Endothelial cell of umbilical vein (primary cell): ENCODE data around the gene NDUFA8. TPM values are rescaled to one million over a fixed set of nuclear protein-coding genes. Genes with fewer than 3 reads are reported as not detected.

Experiments
- BruUV-seq: library from RNA; stranded (reverse); fragments of 400-500 nt; replicated peaks from 2 replicates; lab custom pipeline; 2021; lab: Mats Ljungman, UMichigan
- CTCF ChIA-PET: fragments of 300-600, 350-600 bp; sonication (Branson Sonifier 250); formaldehyde crosslinking; loops from one replicate; lab custom pipeline; 2021; ENCODE audit warnings: antibody characterized with exemption, inconsistent platforms; lab: Charles Lee
- POLR2A ChIA-PET: fragments of 300-600, 350-600 bp; sonication (Branson Sonifier 250); formaldehyde crosslinking; loops from one replicate; lab custom pipeline; 2021; ENCODE audit warnings: antibody characterized with exemption, inconsistent platforms; lab: Charles Lee
- DNase-seq: peaks from one replicate; pipeline ENCODE4 v3.0.0-alpha.2; 2011; ENCODE audit warnings: low read depth, low spot score
- FAIRE-seq: peaks from 2 replicates; lab custom pipeline; 2011; peaks lifted over from hg19 to GRCh38; lab: Jason Lieb, UNC
- H2AFZ ChIP-seq: 2 replicates; pipeline ENCODE4 v1.6.0; 2012; ENCODE audit warnings: low read depth, low read length, control low read depth, inconsistent platforms
- H3K27ac ChIP-seq: 2 replicates; pipeline ENCODE4 v1.5.1; 2011; ENCODE audit warnings: low read depth, mild to moderate bottlenecking, control low read depth, low read length, moderate library complexity; ENCODE audit not compliant: insufficient read depth
- H3K27me3 ChIP-seq, 2 experiments: 2 replicates each; pipeline versions ENCODE4 v1.6.0 to v1.6.1; 2011; ENCODE audit warnings: low read length in 2 of 2, mixed read lengths in 1 of 2; ENCODE audit not compliant: control insufficient read depth in 2 of 2, insufficient read depth in 2 of 2
- H3K36me3 ChIP-seq, 2 experiments: 2 replicates in 1 of 2; 3 replicates in 1 of 2; pipeline ENCODE4 v1.5.1; 2011; ENCODE audit warnings: low read length in 2 of 2, mild to moderate bottlenecking in 1 of 2, moderate library complexity in 1 of 2; ENCODE audit not compliant: control insufficient read depth in 2 of 2, insufficient read depth in 2 of 2; ENCODE audit errors: extremely low read depth in 1 of 2
- H3K4me1 ChIP-seq: 3 replicates; pipeline ENCODE4 v1.5.1; 2011; ENCODE audit warnings: mild to moderate bottlenecking, low read length; ENCODE audit not compliant: control insufficient read depth, insufficient read depth; ENCODE audit errors: extremely low read depth
- H3K4me2 ChIP-seq: 2 replicates; pipeline ENCODE4 v1.6.1; 2011; ENCODE audit warnings: low read length, control low read depth, mixed read lengths; ENCODE audit not compliant: insufficient read depth
- H3K4me3 ChIP-seq, 3 experiments: fragments of 200-600 bp in 1 of 3; sonication (generic), shearing (Covaris generic) in 1 of 3; replicated peaks in 1 of 3; 2 replicates each; pipeline ENCODE4 v1.5.1; 2011 to 2016; ENCODE audit warnings: control low read depth in 3 of 3, low read length in 3 of 3, mild to moderate bottlenecking in 2 of 3, inconsistent platforms in 1 of 3, low read depth in 1 of 3, moderate library complexity in 1 of 3; ENCODE audit not compliant: insufficient read depth in 1 of 3
- H3K79me2 ChIP-seq: 2 replicates; pipeline ENCODE4 v1.6.0; 2012; ENCODE audit warnings: low read length, inconsistent platforms; ENCODE audit not compliant: control insufficient read depth, insufficient read depth
- H3K9ac ChIP-seq: replicated peaks from 2 replicates; pipeline ENCODE3; 2011; ENCODE audit warnings: low read length, control low read depth; ENCODE audit not compliant: insufficient read depth; ENCODE audit errors: extremely low read depth
- H3K9me1 ChIP-seq: replicated peaks from 3 replicates; pipeline ENCODE4 v1.6.0; 2011; ENCODE audit warnings: mild to moderate bottlenecking, low read length; ENCODE audit not compliant: control insufficient read depth, insufficient read depth; ENCODE audit errors: extremely low read depth
- H3K9me3 ChIP-seq: replicated peaks from 2 replicates; pipeline ENCODE4 v1.5.1; 2012; ENCODE audit warnings: low read length, inconsistent platforms; ENCODE audit not compliant: control insufficient read depth, insufficient read depth
- H4K20me1 ChIP-seq: replicated peaks from 2 replicates; pipeline ENCODE3; 2011; ENCODE audit warnings: mild to moderate bottlenecking, low read length; ENCODE audit not compliant: control insufficient read depth, insufficient read depth; ENCODE audit errors: extremely low read depth
- CTCF ChIP-seq, 2 donors: IDR thresholded peaks; 1 replicate in 1 of 2; 2 replicates in 1 of 2; pipeline ENCODE4 v1.5.1; 2011; ENCODE audit warnings: low read length in 2 of 2, mild to moderate bottlenecking in 2 of 2, moderate library complexity in 2 of 2, control low read depth in 1 of 2, inconsistent platforms in 1 of 2, low read depth in 1 of 2; ENCODE audit not compliant: insufficient read depth in 1 of 2; ENCODE audit errors: extremely low read depth in 1 of 2
- EZH2 ChIP-seq: IDR thresholded peaks from 2 replicates; pipeline ENCODE4 v1.6.1; 2012; ENCODE audit warnings: borderline replicate concordance, low read depth, mild to moderate bottlenecking, moderate library complexity, low read length, inconsistent platforms; ENCODE audit not compliant: severe bottlenecking
- FOS ChIP-seq: IDR thresholded peaks from 2 replicates; pipeline ENCODE4 v1.6.1; 2011; ENCODE audit warnings: mild to moderate bottlenecking, low read length, moderate library complexity, borderline replicate concordance; ENCODE audit not compliant: insufficient read depth
- GATA2 ChIP-seq: IDR thresholded peaks from 2 replicates; pipeline ENCODE4 v1.7.0; 2011; ENCODE audit warnings: low read depth, mild to moderate bottlenecking, moderate library complexity, mixed read lengths, low read length; ENCODE audit not compliant: insufficient read length, insufficient read depth
- JUN ChIP-seq: IDR thresholded peaks from 2 replicates; pipeline ENCODE4 v1.6.1; 2011; ENCODE audit warnings: borderline replicate concordance, low read depth; ENCODE audit not compliant: insufficient read length, insufficient read depth
- MAX ChIP-seq: IDR thresholded peaks from 2 replicates; pipeline ENCODE4 v1.6.1; 2011; ENCODE audit not compliant: insufficient read depth, insufficient read length
- MYC ChIP-seq: IDR thresholded peaks from one replicate; pipeline ENCODE4 v1.6.1; 2011; ENCODE audit warnings: mild to moderate bottlenecking, low read depth, low read length
- POLR2A ChIP-seq: IDR thresholded peaks from 2 replicates; pipeline ENCODE4 v1.6.1; 2012; ENCODE audit warnings: low read depth, mild to moderate bottlenecking, control low read depth, low read length
- POLR2AphosphoS5 ChIP-seq: IDR thresholded peaks from 2 replicates; pipeline ENCODE4 v1.6.1; 2012; ENCODE audit warnings: low read depth, mild to moderate bottlenecking, control low read depth, low read length, moderate library complexity; ENCODE audit not compliant: insufficient read depth
- dilution Hi-C: fragments of 300-500 bp; cut with MboI; formaldehyde crosslinking; loops from one replicate; pipeline ENCODE4 v1.15.0; 2019; ENCODE audit warnings: low sequenced_read_pairs; ENCODE audit not compliant: extremely low pct_ligation_motif_present
- intact Hi-C: fragments of 100-400 bp; cut with micrococcal nuclease; formaldehyde crosslinking; loops from one replicate; pipeline ENCODE4 v1.10.0; 2022
- polyA plus RNA-seq, 4 experiments: library from polyadenylated mRNA; depleted of rRNA in 3 of 4; stranded (reverse) in 3 of 4; unstranded in 1 of 4; fragments of >200 nt; gene quantifications; 2 replicates each; pipeline versions ENCODE4 v1.2.1 to v1.2.3, GENCODE V29; 2011 to 2012; ENCODE audit warnings: missing spikeins in 1 of 4
- total RNA-seq: library from RNA; stranded (reverse); gene quantifications from 2 replicates; pipeline ENCODE4 v1.2.3, GENCODE V29; 2021

Gene NDUFA8
- total and polyA plus RNA-seq, 2 donors (not counting 3 experiments of a cell fraction or from before 2014, with no cell fraction given) = 68.2 to 100 TPM

GRCh38 chr9:122107291-122107805 is 52.2 kb downstream of the NDUFA8 start:
- Histone ChIP-seq H3K79me2 (no peaks in the 10 kb centered on the region), H3K9me1 (no peaks in the 10 kb centered on the region), H3K27me3 (no peaks in the 10 kb centered on the region), H4K20me1 (no peaks in the 10 kb centered on the region), H3K4me2 (no peak overlapping the region), H3K36me3 (no peaks in the 10 kb centered on the region), H3K4me1 (no peaks in the 10 kb centered on the region), H3K9me3 (no peaks in the 10 kb centered on the region), H2AFZ (no peak overlapping the region), H3K27ac (no peak overlapping the region), H3K4me3 (no peak overlapping the region), H3K9ac (no peak overlapping the region)
- DNase-seq (no peak), FAIRE-seq (no peak)
- dilution Hi-C loops (loop anchor here (25.0 kb wide), 1 partner anchor 255 kb away; the partner anchor contains the start of gene PTGS1), intact Hi-C loops (no loop called here)
- no peak for TF ChIP-seq EZH2
- no peak for TF ChIP-seq JUN
- TF ChIP-seq MAX = no peak
- TF ChIP-seq CTCF (IDR thresholded peaks at IDR 0.05; ENCODE audit: extremely low read depth in 1 of 2, insufficient read depth in 1 of 2, low read depth in 1 of 2, low read length in 2 of 2) = no peak
- no peak for TF ChIP-seq GATA2
- no peak for TF ChIP-seq POLR2AphosphoS5
- TF ChIP-seq MYC = no peak
- no peak for TF ChIP-seq FOS
- TF ChIP-seq POLR2A = no peak
- BruUV-seq = no TSS peak
- POLR2A ChIA-PET = no interaction called here
- CTCF ChIA-PET = interaction anchor here (1.0 to 4.7 kb wide), 6 partner anchors 8 to 703 kb away, joined by 3 to 53 read pairs (median 5); no protein-coding TSS in a partner anchor
